IPS-NIHi7 (cell line): Measurements from ENCODE around the gene UPF2.
"Not testable (repeated sequence)": the region's sequence is repeated elsewhere in the genome, so short reads cannot be mapped to it uniquely, and the experiment has no call there.

Experiments used
- DNase-seq: peaks from one replicate; pipeline ENCODE4 v3.0.0; 2012; ENCODE audit warnings: mixed read lengths; ENCODE audit errors: extremely low spot score

UPF2 gene

DNA sequence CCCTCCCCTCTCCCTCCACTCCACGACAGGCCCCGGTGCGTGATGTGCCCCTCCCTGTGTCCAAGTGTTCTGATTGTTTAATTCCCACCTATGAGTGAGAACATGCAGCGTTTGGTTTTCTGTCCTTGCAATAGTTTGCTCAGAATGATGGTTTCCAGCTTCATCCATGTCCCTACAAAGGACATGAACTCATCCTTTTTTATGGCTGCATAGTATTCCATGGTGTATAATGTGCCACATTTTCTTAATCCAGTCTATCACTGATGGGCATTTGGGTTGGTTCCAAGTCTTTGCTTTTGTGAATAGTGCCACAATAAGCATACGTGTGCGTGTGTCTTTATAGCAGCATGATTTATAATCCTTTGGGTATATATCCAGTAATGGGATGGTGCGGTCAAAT lies 70.1 kb downstream of the UPF2 start:
- DNase-seq = not testable (repeated sequence)

DNA sequence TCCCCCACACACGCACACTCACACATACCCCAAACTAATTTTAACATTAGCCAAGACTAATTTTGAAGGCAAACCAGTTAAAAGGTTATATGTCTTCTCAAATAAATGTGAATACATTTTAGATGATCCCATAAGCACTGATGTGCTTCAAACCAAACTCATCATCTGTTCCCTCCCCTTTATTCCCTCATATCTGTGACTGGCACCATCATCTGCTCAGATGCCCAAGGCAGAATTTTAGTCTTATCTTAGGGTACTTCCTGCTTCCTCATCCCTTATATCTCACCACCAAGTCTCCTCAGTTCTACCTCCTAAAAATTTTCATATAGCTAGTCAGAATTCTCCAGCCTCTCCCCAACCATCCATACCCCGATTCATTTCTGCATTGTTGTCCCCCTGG lies 80.4 kb downstream of the UPF2 start:
- no peak for DNase-seq

DNA sequence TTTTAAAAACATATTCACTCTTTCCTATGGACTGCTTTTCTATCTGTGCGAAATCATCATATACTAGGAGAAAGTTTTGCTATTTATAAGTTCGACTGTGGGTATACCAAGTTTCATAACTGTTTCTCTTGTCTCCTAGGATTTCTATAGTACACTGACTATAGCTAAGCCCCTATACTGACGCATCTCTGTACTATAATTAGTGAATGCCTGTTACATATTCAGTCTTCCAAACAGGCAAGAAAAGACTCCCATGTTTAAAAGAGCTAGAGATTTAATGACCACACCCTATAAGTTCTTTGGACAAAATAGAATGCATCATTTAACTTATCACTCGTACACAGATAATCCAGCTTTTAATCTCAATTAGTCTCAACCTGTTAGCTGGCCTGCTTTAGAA lies 80.8 kb downstream of the UPF2 start:
- DNase-seq = no peak

DNA sequence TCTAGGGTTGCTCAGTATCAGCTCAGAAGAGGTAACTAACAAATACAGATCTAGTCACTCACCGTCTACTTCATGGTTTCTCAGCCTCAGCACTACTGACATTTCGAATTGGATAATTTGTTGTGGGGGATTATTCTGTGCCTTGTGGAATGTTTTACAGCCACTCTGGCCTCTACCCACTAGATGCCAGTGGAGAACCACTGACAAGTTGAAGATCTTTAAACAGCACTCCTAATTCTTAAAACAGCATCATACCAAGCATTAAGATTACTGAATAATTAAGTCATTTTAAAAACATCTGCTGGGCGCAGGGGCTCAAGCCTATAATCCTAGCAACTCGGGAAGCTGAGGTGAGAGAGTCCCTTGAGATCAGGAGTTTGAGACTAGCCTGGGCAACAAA lies 82.6 kb downstream of the UPF2 start:
- no peak for DNase-seq

DNA sequence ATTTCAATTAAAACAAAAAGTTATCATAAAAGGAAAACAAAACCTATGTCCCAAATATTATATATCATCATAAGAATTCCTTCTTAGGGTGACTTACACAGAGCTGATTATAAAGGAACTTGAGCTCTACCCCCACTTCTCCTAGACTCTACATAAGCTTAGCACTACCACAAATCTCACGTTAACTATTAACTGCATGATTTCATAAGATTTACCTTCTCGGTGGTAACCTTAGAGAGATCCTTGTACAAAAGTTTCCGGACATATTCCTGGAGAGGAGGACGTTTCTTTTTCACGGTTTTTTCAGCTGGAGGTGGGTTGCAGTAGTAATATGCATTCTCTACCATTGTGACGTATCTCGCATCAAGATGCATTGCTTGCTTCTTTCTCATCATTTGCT lies 83.7 kb downstream of the UPF2 start:
- no peak for DNase-seq

DNA sequence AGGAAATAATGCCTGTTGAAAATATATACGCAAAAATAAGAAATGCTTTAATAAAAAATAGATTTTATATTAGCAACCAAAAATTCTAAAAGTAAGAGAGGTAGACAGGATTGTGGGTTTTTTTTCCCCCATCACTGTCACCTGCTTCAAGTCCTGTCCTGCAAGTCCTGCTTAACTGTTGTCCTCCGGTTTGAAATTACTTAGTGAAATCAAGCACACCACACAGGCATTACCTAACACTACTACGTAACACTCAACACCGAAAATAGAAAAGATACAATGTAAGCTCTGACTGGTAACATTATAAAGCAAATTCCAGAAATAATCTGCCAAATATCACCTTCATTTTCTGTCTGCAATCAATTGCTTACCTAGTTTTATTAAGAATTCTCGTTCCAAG lies 90.9 kb downstream of the UPF2 start:
- no peak for DNase-seq

DNA sequence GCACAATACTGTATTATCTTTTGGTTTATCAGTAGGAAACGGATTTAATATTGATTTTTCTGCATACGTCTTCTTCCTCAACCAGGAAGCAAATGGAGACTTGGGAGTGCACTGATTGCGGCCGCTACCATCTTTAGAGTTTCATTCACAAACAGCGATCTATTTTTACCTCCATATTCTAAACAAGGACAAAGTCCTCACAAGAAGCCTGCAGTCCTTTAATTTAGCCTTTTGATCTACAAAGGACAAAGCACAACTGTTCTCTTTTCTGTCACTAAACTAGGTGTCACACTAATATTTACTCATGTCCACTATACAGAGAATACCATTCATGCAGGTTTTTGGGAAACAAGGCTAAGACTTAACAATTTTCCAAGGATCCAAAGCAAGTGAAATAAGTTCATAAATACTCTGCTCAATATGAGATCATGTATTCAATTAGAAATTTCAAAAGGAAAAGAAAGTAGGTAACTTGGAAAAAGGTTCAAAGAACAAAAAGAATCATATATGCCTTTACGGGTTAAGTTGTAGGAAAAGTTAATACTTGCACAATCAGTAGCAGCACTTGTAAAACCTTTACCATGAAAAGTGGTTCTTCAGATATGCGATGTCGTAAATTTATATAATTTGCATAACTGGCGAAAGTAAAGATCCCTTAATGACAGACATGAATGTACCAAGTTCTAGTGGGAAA lies 92.1 kb downstream of the UPF2 start:
- no peak for DNase-seq

DNA sequence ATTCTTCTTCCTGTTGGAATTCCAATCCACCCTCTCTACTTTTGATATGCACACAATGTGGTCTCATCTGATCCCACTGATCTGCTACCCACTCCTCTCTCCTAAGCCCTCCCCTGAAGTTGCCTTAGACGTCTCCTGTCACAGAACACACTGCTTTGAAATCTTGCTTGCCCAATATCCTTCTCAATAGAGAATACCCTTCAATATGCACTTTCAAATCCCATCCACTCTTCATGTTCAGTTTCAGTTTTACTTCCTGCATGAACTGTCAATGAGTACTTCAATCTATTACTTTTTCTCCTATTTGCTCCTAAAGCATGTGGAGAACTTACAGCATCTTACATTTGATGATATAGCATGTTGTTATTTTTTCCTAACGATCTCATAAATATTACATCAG lies 93.5 kb downstream of the UPF2 start:
- no peak for DNase-seq

DNA sequence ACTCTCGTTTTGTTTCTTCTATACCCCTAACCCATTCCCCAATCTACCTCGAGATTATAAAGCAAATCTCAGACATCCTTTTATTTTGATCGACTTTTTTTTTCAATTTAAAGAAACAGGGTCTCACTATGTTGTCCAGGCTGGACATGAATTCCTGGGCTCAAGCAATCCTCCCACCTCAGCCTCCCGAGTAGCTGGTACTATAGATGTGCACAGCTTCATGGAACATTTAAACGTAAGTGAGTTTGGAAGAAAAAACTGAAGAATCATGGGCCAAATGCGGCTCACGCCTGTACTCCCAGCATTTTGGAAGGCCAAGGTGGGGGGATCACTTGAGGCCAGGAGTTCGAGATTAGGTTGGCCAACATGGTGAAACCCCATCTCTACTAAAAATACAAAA lies 96.0 kb downstream of the UPF2 start:
- no peak for DNase-seq

DNA sequence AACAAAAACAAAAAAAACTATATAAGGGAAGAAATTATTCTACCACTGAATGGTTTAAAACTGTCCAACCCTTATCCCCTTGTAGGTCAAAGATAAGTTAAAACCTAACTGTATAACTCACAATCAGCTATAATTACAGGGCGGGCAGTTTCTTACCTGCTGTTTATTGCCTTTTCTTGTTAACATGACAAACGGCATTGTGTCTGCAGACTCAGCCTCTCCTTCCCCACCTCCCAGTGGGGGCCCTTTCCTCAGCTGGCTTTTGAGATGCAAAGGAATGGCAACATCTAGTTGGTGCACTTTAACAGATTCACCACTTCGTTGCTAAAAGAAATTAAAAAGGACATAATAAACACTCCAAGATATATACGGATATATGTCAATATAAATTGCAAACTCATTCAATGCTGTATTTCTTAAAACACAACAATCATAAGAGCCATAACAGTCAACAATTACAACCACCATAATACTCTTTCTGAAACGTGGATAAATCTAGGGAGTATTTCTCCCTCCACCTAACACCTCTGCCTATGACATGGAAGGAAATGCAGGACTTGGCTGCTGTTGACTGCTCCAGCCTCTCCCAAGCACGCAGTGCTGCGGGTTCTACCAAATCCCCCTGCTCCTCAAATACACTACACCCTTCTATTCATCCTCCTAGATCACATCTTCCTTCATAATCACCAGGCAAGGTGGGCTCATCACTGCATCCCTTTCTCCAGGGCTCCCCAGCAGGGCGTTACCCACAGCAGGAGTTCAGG lies 106.0 kb downstream of the UPF2 start:
- DNase-seq = peak; percentile 74

DNA sequence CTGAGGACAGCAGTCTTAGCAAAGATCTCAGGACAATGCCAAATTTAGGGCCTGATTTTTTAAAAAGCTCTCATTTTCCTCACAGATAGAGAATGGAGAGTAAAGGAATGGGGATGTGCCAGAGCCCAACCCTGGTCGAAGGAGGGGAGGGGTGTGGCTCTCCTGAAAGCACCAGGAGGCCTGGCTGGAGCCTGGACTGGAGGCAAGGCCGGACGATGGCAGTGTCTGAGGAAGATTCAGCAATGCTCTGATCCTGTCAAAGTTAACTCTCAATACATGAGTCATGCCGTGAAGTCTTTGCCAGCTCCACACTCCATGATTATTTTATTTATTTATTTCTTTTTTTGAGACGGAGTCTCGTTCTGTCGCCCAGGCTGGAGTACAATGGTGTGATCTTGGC lies 108.3 kb downstream of the UPF2 start:
- peak; percentile 70 for DNase-seq

DNA sequence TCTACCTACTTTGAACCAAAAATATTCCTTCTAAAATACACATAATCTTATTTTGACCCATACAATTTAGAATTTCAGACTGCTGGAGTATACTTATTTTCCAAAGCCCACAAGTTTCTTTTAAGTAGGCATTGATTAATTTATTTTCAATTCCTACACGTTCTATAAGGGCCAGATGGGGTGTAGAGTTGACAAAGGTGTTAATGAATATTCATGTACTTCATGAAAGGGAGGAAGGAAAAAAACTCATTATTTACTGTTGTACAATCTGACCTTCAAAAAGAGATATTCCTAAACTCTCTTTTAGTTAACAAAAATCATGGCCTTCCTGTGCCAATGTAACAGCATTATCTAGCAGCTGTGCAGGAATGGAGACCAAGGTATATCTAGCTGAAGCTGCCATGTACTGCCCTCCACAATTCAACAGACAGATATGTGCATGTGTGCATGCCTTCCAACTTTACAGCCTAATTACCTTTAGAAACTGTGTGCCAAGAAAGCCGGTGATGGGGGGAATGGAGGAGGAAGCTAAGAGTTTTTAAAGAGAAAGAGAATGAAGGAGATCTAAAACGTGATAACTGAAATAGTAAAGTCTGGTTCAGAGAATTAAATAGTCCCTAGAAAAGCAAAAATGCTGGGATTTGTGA lies 108.9 kb downstream of the UPF2 start:
- no peak for DNase-seq

DNA sequence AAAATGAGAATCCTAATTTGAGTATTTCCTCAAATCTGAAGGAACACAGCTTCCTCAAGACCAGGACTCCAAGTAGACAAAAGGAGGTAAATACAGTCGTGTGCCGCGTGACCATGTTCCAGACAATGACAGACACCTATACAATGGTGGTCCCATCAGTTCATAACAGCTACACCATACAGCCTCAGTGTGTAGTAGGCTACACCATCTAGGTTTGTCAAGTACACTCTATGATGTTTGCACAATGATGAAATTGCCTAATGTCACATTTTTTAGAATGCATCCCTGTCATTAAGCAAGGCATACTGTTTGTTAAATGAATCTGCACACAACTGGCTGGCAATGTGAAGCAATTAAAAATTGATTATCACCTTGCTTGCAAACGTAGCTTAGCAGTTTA lies 111.6 kb downstream of the UPF2 start:
- DNase-seq = no peak

DNA sequence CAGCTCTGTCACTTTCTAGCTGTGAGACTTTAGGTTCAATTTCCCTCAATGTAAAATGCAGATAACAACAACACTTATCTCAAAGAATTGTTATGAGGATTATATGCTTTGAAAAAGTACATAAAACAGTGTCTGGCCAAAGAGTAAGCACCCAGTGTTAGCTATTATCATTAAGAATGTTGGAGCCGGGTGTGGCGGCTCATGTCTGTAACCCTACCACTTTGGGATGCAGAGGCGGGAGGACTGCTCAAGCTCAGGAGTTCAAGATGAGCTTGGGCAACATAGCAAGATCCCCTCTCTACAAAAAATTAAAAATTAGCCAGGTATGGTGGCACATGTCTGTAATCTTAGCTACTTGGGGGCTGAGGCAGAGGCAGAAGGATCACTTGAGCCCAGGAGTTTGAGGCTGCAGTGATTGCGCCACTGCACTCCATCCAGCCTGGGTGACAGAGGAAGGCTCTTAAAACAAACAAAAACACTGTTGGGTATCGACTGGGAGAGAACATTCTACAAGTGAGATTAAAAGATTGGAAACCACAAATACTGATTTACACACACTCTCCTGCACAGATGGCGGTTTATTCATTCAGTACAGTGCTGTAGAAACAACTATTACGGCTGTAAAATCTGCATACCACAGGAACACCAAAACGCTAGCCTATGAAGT lies 112.2 kb downstream of the UPF2 start:
- no peak for DNase-seq

DNA sequence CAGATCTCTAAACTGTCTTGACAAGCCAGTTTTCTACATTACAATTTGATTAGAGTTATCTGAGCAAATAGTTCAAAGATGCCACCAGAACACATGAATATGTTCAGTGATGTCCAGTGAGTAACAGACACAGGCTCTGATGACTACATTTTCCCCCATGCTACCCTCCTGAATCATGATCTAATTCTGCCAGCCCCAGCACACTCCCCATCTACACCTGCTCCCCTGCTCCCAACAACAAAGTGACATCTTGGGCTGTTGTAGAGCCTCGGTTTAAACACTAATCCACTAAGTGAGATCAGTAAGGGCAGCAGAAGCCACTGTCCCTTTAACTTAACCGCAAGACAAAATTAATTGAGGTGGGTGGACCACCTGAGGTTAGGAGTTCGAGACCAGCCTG lies 114.9 kb downstream of the UPF2 start:
- DNase-seq = no peak

DNA sequence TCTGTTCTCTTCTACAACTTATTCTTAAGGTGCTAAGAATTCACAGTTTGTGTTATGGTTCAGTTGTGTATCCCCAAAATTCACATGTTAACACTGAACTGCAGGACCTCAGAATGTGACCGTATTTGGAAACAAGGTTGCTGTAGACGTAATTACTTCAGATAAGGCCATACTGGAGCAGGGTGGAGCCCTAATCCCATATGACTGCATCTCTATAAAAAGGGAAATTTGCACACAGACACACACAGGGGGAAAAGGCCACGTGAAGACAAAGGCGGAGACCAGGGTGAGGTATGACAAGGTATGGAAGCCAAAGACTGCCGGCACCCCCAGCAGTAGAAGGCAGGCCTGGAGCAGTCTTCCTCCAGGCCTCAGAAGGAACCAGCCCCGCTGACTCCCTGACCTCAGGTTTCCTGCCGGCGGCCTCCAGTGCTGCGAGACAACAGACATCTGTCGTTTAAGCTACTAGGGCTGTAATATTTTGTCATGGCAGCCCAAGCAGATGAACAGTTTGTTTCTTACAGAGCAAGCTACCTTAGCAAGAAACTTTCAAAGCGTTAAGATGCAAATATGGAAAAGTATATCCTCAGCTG lies 120.7 kb downstream of the UPF2 start:
- DNase-seq = no peak

DNA sequence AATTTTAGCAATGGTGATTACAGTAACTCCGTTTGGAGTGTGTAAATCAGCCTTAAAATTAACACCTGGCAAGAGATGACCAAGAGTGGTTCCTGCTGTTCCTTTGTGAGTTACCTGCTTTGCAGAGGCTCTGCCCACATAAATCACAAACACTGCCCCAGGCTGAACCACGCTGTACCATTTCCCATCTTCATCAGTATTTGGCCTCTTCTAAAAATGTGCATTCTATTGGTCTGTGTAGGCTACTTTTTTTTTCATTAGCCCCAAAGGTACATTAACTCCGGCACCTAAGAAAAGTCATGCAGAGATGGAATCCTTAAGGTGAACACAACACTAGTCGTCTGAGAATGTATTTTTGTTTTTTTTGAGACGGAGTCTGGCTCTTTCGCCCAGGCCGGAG lies 123.3 kb downstream of the UPF2 start:
- no peak for DNase-seq

DNA sequence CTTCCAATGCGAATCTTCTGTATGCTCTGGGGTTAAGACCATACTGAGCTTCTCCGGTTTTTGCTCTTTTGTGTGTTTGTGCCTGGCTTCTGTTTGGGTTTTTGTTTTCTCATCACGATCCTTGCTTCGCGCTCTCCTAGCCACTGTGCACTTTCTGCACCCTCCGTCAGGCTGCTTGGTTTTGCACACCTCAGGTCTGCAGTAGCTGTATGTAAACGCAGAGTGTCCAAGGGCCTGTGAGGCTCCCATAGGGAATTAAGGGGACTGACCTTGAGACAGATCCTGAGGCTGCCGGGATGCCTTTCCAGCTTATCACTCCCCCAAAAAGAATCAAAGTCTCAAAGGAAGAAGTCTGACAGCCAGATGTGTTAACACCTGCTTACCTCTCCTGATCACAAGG lies 124.2 kb downstream of the UPF2 start:
- no peak for DNase-seq

DNA sequence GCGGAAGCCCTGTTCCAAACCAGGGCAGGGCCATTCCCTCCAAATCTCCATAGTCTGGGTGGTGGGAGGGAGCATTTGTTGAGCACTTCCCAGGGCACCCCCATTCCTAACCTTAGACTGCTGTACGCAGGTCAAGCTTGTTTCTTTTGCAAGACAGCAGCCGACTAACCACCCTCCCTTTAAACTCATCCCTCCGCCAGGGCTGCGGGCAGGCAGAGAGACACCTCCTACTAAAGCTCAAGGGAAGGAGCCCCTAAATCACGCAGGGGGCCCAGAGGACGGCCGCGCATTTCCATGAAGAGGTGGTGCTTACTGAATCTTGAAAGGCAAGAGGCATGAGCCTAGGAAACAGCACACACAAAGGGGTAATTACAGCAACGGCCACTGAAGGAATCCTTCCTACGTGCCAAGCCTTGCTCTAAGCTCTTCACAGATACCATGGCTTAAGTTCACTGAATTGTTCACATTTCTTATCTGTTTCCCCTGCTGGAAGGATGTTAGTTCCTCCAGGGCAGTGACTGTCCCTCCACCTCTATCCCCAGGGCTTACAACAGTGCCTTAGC lies 129.4 kb downstream of the UPF2 start:
- no peak for DNase-seq

DNA sequence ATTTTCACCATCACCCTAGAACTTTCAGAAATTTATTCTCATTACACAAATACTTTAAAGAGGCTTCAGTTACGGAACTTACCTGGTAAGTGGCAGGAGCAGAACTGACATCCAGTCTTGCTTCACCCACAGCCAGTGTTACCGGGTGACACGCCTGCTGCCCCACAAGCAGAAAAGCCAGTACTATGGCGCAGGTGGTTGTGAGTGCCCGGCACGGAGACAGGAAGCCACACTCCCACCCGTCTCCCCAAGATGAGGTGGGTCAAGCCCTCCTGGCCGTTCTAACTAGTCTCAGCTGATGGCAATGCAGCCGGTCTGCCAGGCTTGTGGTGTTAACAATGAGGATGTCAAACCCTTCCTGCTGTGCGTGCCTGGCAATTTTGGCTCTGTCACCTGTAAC lies 132.5 kb downstream of the UPF2 start:
- DNase-seq = no peak

DNA sequence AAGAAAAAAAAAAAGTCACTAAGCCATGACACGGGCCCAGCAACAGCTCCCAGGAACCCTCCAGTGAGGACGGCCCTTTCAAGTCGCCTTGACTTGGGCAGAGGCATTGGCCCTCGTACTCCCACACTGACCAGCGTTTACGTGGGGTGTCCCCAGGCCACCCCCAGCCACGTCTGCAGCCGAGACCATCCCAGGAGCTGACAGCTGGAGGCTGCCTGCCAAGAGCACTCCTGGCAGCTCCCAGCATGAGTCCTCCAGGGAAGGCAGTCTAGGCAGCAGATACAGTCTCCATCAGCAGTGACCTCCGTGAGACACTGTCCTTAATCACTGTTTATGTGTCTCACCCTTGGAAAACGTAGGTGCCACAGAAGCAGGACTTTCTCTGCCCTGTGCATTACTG lies 133.0 kb downstream of the UPF2 start:
- DNase-seq = no peak

DNA sequence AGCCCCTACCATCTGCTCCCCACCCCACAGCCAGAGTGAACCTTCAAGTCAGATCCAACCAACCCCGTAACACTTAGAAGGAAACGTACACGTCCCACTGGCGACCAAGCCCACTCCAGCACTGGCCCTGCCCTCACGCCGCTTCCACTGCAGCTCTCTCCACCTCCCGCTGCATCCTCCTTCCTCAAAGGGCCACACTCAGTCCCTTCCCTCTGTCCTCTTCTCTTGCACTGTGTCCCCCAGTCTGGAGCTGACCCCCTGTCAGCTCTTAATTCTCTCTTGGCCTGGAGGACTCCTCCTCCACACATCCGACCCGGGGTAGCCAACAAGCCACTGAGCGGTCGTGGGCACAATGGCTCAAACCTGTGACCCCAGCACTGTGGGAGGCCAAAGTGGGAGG lies 133.6 kb downstream of the UPF2 start:
- no peak for DNase-seq
